ENCODE data around the gene LTBP2. TPM values are rescaled to one million over a fixed set of nuclear protein-coding genes. Genes with fewer than 3 reads are reported as not detected.

The LTBP2 gene
- total RNA-seq, 1 donor from 2014 or later = 6.6 TPM

- TF ChIP-seq CTCF (IDR thresholded peaks at IDR 0.05; ENCODE audit: insufficient read depth, low read length, severe bottlenecking) = no peak
- Histone ChIP-seq H3K36me3 (ENCODE audit: control insufficient read depth, insufficient read depth, low read length) (no peaks in the 10 kb centered on the region), H3K27me3 (ENCODE audit: control insufficient read depth, insufficient read depth, low read length) (no peaks in the 10 kb centered on the region), H3K4me3 (ENCODE audit: low read depth, low read length) (no peak overlapping the region)
- FAIRE-seq (no peak), DNase-seq (ENCODE audit: low read depth) (no peak)
Measured at GRCh38 chr14:74464785-74465184, 147.3 kb downstream of the LTBP2 start.

GRCh38 chr14:74463697-74464096, 148.3 kb downstream of the LTBP2 start:
- no peak for TF ChIP-seq CTCF (IDR thresholded peaks at IDR 0.05; ENCODE audit: insufficient read depth, low read length, severe bottlenecking)
- peak; percentile 28 for FAIRE-seq
- no peak for DNase-seq (ENCODE audit: low read depth)
- Histone ChIP-seq H3K4me3 (ENCODE audit: low read depth, low read length) (no peak overlapping the region), H3K36me3 (ENCODE audit: control insufficient read depth, insufficient read depth, low read length) (no peaks in the 10 kb centered on the region), H3K27me3 (ENCODE audit: control insufficient read depth, insufficient read depth, low read length) (no peaks in the 10 kb centered on the region)

- Histone ChIP-seq H3K36me3 (ENCODE audit: control insufficient read depth, insufficient read depth, low read length) (no peaks in the 10 kb centered on the region), H3K4me3 (ENCODE audit: low read depth, low read length) (no peak overlapping the region), H3K27me3 (ENCODE audit: control insufficient read depth, insufficient read depth, low read length) (no peaks in the 10 kb centered on the region)
- FAIRE-seq (no peak), DNase-seq (ENCODE audit: low read depth) (no peak)
- no peak for TF ChIP-seq CTCF (IDR thresholded peaks at IDR 0.05; ENCODE audit: insufficient read depth, low read length, severe bottlenecking)
Measured at GRCh38 chr14:74462993-74463392, 149.0 kb downstream of the LTBP2 start.

- H3K4me3 ChIP-seq (ENCODE audit: low read depth, low read length) = no peak overlapping the region
- peaks cover 2% of the 10 kb centered on the region for H3K27me3 ChIP-seq (ENCODE audit: control insufficient read depth, insufficient read depth, low read length)
- H3K36me3 ChIP-seq (ENCODE audit: control insufficient read depth, insufficient read depth, low read length) = no peaks in the 10 kb centered on the region
- no peak for TF ChIP-seq CTCF (IDR thresholded peaks at IDR 0.05; ENCODE audit: insufficient read depth, low read length, severe bottlenecking)
- no peak for FAIRE-seq
- DNase-seq (ENCODE audit: low read depth) = no peak
Measured at GRCh38 chr14:74459976-74460375, 152.1 kb downstream of the LTBP2 start.

GRCh38 chr14:74459289-74459946, 152.6 kb downstream of the LTBP2 start:
- peak; percentile 50 for FAIRE-seq
- Histone ChIP-seq H3K27me3 (ENCODE audit: control insufficient read depth, insufficient read depth, low read length) (peaks cover 2% of the 10 kb centered on the region), H3K4me3 (ENCODE audit: low read depth, low read length) (no peak overlapping the region), H3K36me3 (ENCODE audit: control insufficient read depth, insufficient read depth, low read length) (no peaks in the 10 kb centered on the region)
- DNase-seq (ENCODE audit: low read depth) = peak; percentile 54
- peak; percentile 72 for TF ChIP-seq CTCF (IDR thresholded peaks at IDR 0.05; ENCODE audit: insufficient read depth, low read length, severe bottlenecking)

GRCh38 chr14:74457565-74457895, 154.5 kb downstream of the LTBP2 start:
- Histone ChIP-seq H3K27me3 (ENCODE audit: control insufficient read depth, insufficient read depth, low read length) (peaks cover 2% of the 10 kb centered on the region), H3K4me3 (ENCODE audit: low read depth, low read length) (no peak overlapping the region), H3K36me3 (ENCODE audit: control insufficient read depth, insufficient read depth, low read length) (no peaks in the 10 kb centered on the region)
- FAIRE-seq (no peak), DNase-seq (ENCODE audit: low read depth) (no peak)
- TF ChIP-seq CTCF (IDR thresholded peaks at IDR 0.05; ENCODE audit: insufficient read depth, low read length, severe bottlenecking) = no peak

Measured in bronchial epithelial cell (primary cell).